ENCODE results near the gene ERC1.

Gene ERC1

DNA sequence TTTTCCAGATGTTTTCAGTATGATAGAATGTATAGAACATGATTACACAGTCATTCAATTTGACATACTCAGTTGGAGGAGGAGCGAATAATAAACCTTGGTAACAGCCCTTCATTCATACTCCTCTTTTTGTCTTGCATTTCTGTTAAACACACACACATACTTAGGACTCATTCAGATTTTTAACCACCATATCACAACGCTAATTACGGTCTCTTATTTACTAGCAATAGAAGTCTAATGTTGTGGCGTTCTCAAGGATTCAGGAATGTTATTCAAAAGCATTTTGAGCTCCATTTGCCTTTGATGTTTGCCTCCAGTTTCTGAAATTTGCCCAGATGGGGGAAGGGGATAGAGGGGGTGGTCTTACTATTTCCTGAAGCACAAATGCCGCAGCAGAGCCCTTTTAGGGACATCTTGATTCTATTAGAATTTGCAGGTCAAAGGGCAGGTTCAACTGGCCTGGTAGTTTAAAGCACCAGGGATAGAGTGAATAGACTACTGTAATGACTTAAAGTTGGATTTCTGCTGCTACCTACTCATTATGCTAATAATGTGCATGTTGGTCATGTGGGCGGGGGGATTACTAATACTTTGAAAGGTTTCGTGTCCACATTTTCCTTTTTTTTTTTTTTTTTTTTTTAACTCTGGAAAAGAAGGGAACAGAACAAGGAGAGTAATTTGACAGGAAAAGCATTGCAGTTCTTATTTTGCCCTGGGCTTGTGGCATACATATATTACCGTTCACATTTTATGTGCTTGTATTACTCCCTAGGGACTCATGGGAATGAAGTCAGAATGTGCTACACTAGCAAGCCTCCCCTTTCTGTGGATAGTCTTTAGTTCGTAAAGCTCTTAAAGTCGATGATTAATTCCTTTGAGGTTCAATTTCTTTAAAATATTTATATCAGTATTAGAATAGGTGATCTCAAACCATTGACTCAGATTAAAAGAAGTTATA, 376.6 kb downstream of the ERC1 start:
- no peak for DNase-seq

DNA sequence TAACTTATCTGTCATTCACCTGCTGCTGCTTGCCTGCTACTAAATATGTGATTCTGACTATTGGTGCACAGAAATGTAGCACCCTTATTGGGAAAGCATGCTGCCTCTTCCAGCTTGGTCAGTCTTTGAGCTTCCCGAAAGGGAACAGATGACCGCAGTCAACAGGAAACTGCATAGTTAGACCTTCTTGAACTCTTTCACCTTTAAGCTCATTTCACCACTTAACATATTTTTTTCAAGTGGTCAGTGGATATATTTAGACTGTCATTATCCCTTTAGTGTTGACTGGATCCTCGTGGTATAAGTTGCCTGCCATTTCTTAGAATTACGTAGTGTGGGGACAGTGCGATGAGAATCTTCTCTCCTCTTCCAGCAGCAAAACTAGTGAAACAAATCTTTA, 378.4 kb downstream of the ERC1 start:
- DNase-seq, result no peak

DNA sequence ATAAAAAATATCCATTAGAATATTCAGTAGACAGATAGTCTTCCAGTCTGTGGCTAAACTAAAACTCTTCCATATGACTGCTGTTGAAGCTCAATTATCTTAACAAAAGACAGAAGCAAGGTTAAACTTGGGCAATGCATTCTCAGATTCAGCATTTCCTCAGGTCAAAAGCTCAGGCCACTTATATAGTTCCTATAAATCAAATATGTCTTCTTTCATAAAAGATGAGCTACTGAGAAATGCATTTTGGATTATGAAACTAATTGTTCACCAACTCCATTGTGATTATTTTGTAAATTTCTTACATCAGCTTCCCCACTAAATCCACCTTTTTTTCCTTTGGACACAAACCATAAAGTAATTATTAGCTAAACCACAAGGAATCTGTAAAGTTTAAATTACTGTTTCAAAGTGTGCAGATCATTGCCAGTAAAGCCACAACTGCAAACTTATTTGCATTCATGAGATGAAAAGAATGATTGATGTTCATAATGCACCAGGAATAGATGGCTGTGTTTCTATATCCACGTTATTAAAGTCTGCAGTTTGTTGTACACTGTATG, 379.0 kb downstream of the ERC1 start:
- DNase-seq, result no peak

DNA sequence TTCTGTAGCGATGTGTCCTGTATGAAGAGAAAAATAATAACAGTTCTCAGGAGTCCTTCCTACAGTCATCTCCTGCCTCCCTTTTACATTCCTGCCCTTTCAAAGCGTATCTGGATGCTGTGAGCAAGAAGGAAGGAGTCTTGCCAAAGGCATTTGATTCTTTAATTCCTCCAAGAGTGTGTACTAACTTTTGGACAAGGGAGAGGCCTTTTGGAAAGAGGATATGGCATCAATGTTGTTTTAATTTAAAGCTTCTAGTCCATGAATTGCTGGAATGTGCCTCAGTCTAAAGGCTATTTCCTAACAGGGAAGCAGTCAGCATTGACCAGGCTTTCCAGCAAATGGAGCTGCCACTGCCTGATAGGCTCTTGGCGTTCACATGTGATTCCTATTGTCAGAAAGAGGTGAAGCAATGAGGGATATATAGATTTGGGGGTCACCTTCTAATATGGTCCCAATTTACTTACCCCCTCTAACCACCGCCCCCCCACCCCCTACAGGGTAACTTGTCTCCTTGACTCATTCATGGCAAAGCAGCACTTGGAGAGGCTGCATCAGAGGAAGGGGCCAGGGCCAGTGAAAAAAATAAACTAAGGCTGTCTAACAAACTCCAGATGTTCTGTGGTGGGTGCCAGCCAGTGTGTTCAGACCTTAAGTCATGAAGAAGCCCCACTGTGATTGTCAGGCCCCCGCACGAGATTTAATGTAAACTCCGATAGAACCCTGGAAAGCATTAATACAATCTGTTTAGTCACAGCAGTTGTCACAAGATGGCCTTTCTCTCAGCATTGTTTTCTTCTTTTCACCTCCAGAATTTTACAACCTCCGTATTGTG, 383.1 kb downstream of the ERC1 start:
- no peak for DNase-seq

DNA sequence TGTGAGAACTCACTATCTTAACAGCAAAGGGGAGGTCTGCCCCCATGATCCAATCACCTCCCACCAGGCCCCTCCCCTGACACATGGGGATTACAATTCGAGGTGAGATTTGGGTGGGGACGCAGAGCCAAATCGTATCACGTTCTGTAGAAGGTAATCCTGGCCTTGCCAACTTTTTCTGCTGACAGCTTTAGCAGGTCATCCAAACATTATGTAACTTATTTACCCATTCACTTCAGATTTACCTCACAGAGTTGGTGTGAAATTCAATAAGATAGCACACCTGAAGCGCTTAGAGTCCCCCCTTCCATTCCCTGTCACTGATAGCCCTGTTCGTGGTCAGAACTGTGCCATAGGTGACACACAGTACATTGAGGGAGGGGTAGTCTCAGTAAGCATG, 384.3 kb downstream of the ERC1 start:
- no peak for DNase-seq

DNA sequence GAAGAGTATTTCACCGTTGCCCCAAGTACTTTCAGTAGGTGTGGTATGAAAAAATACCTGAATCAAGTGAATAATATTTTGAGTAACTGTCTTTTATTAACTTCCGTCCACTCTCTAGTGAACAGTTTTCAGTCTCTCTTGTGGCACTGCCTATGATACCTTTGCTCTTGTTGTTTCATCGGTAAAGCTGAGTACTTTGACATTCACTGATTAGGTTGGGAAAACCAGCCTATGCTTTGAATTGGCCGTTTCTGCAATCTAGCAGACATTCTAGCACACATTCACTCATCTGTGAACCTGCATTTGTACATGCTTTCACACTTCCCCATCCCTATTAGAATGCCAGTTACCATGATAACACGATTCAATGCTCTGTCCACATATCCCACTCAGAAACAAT, 386.1 kb downstream of the ERC1 start:
- DNase-seq, result no peak

DNA sequence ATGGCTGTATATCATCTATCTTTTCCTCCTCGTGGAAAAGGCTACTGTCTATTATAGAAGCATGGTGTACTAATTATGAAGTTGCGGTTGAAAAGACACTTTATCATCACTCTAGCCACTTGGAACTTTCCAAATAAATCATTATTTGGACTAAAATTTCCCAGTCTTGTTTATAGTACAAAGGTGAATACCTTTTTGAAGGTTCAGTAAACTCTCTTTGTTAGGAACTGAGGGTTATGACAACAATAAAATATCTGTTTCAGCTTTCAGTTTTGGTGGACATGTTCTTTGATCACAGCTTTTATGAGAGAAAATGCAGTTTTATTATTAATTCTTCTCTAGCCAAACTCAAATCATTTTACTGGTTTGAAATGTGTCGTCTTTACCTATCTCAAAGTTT, 386.7 kb downstream of the ERC1 start:
- no peak for DNase-seq

DNA sequence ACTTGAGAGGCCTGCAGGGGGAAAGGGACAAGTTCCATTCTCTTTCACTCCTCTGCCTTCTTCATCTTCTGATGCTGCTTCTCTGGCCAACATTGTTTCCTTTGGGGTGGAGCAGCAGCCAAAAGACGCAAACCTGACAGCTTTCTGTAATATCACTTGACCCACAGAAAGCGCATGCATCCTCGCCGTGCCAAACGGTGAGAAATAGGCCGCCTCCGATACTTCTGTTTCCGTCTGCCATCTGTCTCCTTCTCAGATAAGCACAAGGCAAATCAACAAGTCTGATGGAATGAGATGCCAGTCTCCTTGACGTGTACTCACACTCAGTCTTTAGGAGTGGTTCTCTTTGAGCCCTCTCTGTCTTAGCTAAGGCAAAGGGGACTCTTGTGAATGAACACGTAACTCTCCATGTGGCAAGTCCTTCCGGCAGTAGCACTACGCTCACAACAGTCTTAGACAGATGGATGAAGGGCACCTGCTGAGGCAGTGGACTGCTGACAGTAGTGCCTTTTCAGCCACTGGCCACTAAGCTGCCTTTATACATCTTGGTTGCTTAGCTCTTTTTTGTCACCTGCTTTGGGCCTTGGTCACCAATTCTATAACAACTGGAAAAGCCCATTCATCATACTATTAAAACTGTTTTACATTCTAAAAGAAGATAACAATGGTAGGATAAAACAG, 389.3 kb downstream of the ERC1 start:
- no peak for DNase-seq

DNA sequence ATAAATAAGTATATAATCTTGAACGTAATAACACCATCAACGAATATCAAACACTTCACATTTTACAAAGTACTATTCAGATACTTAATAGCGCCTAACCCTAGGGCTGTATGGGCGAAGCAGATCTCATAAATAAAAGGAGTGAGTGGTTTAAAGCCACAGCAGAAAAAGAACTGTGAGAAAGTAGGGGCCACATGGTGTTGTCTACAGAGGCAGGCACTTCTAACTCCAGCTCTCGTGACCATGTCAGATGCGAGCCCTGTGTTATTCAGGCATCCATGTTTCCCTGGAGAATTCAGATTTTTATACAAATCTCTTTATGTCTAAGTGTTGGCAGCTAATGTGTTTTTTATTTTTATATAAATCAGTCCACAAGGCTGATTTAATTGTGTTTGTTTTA, 391.1 kb downstream of the ERC1 start:
- DNase-seq, result no peak

DNA sequence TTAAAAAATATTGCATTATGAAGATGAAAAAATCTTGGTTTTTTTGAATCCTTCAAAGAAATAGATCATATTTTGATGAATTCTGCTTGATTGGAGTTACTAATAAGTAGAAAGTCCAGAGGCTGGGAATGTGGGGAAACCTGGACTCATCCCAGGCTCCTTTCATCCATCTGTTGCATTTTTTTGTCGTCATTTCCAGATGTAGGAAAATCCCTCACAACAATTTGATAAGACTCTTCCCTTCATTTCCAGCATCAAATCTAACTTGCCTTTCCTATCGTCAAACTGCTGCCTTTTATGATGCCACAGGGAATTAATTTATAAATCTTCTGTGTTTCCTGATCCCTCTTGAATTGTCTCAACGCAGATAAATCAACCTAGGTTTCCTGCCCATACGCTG, 391.8 kb downstream of the ERC1 start:
- no peak for DNase-seq

DNA sequence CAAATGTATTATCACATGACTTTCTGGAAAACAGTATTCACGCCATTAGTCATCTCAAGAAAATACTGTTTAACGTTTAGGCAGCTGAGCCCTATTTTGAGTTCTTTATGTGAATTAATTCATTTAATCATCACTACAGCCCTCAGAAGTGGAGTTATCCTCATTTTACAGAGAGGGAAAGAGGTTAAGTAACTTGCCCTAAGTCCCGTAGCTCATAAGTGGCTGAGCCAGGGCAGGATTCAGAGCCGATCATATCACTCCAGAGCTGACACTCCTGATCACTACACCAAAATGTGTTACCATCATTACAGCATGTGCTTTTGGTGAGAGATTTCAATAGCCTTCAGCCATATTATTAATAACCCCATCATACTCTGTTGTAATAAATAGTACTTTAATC, 392.7 kb downstream of the ERC1 start:
- DNase-seq, result no peak

DNA sequence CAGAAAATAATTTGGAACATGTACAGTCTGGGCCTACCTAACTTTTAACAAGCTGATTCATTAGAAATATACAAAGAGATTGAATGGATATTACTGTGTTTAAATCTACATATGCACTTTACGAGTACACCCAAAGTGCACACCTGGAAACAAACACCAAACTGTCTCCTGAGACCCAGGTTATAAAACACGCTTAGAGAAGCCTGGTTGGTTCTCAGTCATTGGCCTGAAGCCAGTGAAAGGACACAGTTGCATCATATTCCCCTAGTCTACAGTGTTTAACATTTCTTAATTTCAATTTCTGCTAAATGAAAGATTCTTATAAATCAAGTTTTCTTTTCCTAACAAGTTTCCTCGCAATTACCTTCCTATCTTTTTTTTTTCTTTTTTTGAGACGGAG, 393.9 kb downstream of the ERC1 start:
- DNase-seq, result no peak

DNA sequence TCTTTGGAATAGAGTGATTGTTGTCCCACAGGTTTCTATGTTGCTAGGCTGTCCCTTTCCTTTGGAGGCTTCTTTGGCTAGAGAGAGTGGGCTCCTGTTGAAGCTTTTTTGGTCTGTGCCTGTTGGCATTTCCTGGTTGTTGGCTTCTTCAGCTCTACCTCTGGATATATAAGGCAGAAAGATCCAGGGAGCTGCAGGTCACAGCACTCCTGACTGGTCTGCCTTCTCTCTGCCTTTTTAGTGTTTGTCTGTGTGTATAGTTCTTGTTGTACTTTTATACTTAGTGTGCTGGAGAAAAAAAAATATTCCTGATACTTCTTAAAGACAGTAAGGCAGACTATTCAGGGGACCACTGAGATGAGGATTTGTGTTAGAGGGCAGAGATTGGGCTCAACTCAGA, 400.7 kb downstream of the ERC1 start:
- no peak for DNase-seq

DNA sequence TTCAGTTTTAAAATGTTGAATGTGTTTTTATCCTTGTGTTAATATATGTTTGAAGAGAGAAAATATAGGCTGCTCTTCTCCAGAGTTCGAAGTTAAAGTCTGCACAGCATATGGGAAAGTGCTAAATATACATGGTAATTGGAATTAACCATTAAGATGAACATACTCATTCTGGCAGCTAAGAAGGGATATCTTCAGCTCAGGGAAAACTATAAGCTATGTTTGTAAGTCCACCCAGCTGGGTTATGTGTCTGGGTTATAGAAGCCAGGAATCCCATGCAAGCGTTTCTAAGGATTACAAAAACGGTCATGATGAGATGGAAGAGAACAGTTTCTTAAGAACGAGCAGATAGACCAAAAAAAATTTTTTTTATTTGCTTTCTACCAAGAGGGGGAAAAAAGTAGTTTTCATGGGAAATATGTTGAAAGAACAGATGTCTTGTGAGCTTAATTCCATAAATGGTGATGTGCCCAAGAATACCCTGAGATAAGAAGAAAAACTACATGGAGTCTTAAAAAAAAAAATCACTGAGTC, 404.5 kb downstream of the ERC1 start:
- no peak for DNase-seq

DNA sequence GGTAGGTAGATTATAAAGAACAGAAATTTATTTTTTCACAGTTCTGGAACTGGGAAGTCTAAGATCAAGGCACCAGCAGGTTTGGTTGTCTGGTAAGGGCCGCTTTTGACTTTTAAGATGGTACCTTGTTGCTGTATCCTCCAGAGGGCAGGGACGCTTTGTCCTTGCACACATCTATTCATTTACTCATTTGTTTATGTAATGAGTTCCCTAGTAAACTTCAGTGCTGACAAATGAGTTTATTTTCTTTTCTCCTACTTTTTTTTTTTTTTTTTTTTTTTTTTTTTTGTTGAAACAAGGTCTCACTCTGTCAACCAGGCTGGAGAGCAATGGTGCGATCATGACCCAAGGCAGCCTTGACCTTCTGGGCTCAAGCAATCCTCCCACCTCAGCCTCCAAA, 407.6 kb downstream of the ERC1 start:
- no peak for DNase-seq

DNA sequence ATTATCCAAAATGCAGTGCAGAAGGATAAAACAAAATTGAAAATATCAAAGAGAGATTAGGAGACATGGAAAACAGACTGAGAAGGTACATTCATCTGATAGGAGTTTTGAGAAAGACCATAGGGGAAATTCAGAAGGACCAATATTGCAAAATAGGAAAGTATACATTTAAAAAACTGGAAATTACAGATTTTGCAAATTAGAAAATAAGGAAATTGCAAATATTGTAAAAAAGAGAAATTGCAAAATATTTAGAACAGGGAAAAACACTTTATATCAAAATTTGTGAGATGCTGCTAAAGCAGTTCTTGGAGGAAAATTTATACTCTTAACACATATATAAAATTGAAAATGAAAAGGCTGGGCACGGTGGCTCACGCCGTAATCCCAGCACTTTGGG, 410.9 kb downstream of the ERC1 start:
- DNase-seq, result no peak

DNA sequence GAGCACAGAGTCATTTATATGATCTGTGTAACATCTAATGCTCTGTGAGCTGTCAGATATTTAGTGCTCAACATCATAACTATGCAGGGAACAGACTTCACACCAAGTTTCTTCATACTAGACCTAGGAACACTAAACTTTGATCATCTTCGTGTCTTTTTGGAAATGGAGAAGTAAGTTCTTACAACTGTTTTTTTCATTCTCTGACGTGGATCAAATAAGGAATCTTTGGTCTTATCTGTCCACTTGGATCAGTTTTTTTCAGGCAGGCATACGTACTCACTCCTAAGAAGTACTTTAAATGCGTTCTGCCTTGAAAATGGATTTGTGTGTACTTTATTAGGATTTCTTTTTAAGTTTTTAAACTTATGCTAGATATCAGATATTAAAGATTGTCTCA, 412.4 kb downstream of the ERC1 start:
- no peak for DNase-seq

DNA sequence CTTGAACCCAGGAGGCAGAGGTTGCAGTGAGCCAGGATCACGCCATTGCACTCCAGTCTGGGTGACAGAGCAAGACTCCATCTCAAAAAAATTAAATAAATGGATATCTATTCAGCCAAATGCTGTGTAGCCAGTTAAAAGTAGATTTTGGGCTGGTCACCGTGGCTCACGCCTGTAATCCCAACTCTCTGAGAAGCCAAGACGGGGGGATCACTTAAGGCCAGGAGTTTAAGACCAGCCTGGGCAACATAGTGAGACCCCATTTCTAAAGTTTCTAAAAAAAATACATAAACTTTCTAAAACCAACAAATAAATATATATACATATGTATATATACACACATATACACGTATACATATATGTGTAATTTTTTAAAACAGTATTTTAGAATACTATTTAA, 414.6 kb downstream of the ERC1 start:
- no peak for DNase-seq

DNA sequence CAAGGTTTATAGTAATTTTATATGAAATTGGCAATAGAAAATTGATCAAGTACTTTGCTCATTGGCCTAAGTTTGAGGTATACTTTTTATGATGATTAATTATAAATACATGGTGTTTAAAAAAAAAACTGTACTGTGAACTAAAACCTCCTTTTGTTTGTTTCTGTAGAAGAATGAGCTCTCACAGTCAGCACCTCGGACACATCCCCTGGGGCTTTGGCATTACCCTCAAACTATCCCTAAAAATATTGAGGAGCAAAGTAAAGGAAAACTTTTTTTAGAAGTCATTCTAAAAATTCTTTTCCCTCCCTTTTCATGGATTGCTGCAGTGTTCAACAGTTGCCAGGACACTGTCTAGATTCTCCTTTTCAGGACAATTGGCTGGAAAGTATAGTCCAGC, 419.8 kb downstream of the ERC1 start:
- DNase-seq, result no peak

DNA sequence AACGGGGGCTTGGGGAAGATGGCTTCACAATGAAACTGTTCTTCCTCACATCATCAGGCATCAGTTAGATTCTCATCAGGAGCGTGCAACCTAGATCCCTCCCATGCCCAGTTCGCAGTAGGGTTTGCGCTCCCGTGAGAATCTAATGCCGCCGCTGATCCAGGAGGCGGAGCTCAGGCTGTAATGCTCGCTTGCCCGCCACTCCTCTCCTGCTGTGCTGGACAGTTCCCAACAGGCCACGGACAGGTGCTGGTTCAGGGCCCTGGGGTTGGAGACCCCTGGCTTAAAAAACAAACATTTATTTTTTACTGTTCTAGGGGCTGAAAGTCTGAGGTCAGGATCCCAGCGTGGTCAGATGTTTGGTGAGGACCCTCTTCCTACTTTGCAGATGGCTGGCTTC, 422.9 kb downstream of the ERC1 start:
- no peak for DNase-seq

DNA sequence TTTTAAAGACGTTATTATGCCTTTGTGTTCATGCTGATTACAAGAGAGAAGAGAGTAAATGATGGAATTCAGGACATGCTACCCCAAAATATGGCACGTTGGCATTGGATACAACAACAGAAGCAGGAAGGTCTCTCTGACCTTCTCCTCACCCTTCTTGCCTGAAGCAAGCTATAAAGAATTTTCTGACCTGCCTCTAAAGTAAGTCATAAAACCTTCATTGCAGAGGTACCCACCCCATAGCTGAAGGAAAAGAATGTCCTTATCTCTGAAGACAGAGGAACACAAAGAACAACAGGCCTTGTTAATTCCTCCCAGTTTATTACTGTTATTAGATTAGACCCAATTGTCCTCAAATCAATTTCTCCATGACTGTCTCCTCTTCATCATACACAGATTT, 427.1 kb downstream of the ERC1 start:
- DNase-seq, result no peak

DNA sequence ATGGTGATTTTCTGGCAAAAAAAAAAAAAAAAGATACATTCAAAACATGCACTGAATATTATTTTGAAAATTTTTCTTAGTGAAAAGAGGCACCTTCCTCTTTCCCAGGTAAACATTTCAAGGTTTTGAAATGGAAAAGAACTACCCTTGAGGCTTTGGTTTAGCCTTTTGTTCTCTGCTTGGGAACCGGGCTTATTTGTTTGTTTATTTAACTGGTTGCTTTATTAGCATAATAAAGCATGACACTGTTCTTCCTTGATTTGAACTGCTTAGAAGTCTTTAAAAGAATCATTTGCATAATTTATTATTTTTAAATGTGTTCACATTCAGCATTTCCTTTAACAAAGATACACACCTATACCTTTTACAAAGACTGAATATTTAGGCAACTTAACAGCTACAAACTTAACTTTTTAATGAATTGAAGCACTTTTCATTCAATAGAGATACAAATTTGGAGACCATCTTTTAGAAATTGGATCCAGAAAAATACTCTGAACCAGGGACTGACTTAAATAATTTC, 428.9 kb downstream of the ERC1 start:
- no peak for DNase-seq
